Measurements from ENCODE around the gene TTLL11.
"Not testable (repeated sequence)": the region's sequence is repeated elsewhere in the genome, so short reads cannot be mapped to it uniquely, and the experiment has no call there.

DNA sequence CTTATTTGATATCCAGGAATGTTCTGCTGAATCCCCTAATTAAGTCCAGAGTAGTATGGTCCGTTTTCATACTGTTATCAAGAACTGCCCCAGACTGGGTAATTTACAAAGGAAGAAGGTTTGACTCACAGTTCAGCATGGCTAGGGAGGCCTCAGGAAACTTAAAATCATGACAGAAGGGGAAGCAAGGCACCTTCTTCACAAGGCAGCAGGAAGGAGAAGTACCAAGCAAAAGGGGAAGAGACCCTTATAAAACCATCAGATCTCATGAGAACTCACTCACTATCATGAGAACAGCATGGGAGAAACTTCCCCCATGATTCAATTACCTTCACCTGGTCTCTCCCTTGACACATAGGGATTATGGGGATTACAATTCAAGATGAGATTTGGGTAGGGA is 26.4 kb downstream of the TTLL11 start:
- TF ChIP-seq, protein P1, sequence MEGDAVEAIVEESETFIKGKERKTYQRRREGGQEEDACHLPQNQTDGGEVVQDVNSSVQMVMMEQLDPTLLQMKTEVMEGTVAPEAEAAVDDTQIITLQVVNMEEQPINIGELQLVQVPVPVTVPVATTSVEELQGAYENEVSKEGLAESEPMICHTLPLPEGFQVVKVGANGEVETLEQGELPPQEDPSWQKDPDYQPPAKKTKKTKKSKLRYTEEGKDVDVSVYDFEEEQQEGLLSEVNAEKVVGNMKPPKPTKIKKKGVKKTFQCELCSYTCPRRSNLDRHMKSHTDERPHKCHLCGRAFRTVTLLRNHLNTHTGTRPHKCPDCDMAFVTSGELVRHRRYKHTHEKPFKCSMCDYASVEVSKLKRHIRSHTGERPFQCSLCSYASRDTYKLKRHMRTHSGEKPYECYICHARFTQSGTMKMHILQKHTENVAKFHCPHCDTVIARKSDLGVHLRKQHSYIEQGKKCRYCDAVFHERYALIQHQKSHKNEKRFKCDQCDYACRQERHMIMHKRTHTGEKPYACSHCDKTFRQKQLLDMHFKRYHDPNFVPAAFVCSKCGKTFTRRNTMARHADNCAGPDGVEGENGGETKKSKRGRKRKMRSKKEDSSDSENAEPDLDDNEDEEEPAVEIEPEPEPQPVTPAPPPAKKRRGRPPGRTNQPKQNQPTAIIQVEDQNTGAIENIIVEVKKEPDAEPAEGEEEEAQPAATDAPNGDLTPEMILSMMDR (IDR thresholded peaks at IDR 0.05) = not testable (repeated sequence)
- TF ChIP-seq POLR2A (IDR thresholded peaks at IDR 0.05) = not testable (repeated sequence)

Measured in right lobe of liver (tissue), 4 donors.